GM19023 (cell line): ENCODE results near the gene TRAF3IP1.
"Not testable (repeated sequence)": the region's sequence is repeated elsewhere in the genome, so short reads cannot be mapped to it uniquely, and the experiment has no call there.

Source experiments
- ATAC-seq: cut with Tn5 transposase; IDR thresholded peaks from one replicate; pipeline ENCODE4 v1.9.1; 2021; ENCODE audit warnings: mild to moderate bottlenecking, moderate library complexity; ENCODE audit not compliant: unreplicated experiment

Gene TRAF3IP1

GRCh38 chr2:238441262-238442114, 121.2 kb downstream of the TRAF3IP1 start:
- ATAC-seq = no peak

DNA sequence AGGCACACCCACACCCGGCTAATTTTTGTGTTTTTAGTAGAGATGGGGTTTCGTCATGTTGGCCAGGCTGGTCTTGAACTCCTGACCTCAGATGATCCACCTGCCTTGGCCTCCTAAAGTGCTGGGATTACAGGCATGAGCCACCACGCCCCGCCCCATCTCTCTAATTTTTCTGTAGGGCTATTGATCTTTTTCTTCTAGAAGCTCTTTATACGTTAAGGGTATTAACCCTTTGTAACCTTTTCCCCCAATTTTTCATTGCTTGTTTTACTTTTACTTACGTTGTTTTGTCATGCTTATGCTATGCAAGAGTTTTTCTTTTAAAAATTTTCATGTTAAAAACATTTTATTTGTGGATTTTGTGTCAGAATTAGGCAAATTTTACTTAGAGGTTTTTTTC, 121.9 kb downstream of the TRAF3IP1 start:
- not testable (repeated sequence) for ATAC-seq

GRCh38 chr2:238444242-238444641, 123.9 kb downstream of the TRAF3IP1 start:
- no peak for ATAC-seq

DNA sequence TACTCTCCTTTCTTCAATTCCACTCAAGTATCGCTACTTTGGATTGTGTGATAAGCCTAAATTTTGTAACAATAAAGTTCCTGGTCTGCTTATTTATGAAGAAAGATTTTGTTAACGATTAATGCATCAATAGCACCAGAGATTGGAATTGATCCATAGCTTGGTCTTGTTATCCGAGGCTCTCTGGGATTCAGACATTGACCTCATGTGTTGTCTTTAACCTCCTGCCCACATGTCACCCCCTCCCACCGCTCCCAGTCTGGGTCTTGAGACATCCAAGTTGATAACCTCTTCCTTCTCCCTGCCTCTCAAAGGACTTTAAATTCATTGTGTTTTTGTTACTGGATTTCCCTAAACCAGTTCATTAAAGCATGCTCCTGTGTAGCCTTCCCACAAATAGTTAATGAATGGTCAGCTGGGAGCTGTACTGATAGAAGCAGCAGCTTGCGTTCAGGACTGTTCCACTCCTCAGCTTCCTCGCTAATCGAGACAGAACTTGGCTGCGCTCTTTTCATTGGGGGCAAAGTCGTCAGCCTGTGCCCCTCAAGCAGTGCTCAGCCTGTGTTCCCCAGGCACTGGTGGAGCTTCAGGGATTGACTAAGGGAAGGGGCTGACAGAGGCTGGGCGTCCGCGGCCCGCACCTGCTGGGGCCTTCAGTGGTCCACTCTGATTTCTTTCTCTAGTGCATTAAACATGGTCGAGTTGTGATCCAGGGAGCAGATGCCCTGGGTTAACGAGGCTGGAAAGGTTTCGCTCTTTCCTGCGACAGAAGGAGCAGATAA, 125.3 kb downstream of the TRAF3IP1 start:
- ATAC-seq = no peak

DNA sequence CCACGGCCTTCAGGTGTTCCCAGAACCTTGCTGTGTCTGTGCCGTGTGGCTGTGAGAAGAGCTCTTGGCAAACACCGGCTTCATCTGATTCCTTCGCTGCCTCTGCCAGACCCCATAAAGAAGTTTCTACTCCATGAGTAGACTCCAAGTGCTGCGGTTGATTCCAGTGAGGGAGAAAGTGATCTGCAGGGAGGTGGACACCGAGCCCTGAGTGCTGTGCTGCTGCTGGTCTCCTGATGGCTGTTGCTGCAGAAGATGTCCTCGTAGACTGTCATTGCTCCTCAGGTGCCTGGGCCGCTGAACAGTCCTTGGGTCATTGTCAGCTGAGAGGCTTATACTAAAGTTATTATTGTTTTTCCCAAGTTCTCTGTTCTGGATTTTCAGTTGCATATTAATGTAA, 126.1 kb downstream of the TRAF3IP1 start:
- no peak for ATAC-seq

DNA sequence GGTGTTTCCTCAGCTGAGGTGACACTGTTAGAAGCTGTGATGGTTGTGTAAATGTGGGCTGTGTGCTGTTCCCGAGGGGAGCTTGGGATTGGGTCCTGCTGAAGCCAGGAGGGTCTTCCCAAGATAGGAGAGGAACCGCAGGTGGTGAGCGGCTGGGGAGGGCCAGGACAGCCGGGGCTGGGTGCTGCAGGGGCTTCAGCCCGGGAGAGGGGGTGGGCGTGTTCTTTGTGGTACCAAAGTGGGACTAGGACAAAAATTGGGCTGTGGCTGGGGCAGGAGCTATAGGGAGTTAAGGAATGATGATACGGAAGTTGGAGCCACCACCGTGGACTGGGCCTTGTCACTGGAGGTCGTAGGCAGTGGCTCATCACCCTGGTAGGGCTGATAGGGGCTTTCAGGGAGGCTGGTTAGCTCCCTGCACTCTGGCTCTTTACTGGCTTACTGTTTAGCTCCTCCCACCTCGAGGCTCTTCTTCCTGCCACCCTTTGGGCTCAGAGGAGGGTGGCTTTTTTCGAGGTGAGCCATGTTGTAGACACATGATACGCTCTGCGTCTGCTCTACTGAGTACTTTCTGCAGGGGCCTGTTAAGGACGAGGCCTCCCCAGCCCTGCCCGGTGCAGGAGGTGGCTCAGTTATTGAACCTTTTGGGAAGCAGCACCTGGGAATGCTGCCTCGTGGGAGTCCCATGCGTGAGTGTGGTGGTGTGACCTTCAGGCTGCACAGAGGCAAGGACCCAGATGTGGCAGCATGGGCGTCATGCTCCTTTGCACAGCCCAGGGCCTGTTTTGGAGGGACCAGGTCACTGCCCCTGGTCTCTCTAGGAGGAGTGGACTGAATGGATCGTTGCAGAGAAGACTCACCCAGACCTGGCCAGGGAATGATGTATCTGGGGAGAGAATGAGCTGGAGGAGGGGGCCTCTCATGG, 128.0 kb downstream of the TRAF3IP1 start:
- no peak for ATAC-seq

DNA sequence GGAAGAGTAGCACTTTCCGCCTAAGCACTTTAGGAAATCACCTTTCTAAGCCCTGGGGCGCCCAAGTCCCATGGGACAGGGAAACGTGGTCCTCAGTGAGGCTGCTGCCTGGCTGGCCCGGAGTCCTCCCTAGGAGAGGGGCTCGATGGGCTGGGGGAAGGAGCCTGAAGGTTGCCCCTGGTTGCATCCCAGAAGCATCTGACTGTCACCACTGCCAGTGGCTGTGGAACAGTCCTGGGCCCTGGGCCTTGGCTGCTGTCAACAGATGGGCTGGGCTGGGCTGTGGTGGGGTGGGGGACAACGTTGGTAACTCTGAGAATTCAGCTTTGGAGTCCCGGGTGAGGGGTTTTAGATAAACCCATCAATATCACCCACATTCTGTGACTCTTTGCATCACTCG, 128.9 kb downstream of the TRAF3IP1 start:
- no peak for ATAC-seq

- no peak for ATAC-seq
Observed at GRCh38 chr2:238449909-238450417, 129.6 kb downstream of the TRAF3IP1 start.

GRCh38 chr2:238450440-238450861, 130.1 kb downstream of the TRAF3IP1 start:
- no peak for ATAC-seq
